H54 (cell line): ENCODE measurements around the gene SLC35B2.

Source experiments
- DNase-seq: peaks from one replicate; pipeline ENCODE4 v3.0.0; 2011; ENCODE audit warnings: low spot score, mixed read lengths; ENCODE audit not compliant: insufficient read length
- FAIRE-seq: peaks from 3 replicates; lab custom pipeline; 2011; peaks lifted over from hg19 to GRCh38; lab: Jason Lieb, UNC
- POLR2A ChIP-seq: IDR thresholded peaks from 2 replicates; pipeline ENCODE4 v1.6.1; 2011; ENCODE audit warnings: low read depth, mild to moderate bottlenecking, low read length

Gene SLC35B2

GRCh38 chr6:44217332-44218143 lies 39.8 kb downstream of the SLC35B2 start:
- FAIRE-seq, result no peak
- peak; percentile 72 for DNase-seq
- TF ChIP-seq POLR2A, result 0 out of 2 replicates have a peak, but pooled peaks have one; percentile 20

- no peak for FAIRE-seq
- TF ChIP-seq POLR2A, result no peak
Measured at GRCh38 chr6:44216677-44217331, 40.5 kb downstream of the SLC35B2 start, which contains the start of gene MYMX. Gene MYMX, plus strand, starts transcription at chr6:44216926. Its CDS starts 546 bp downstream, at chr6:44217472.

GRCh38 chr6:44214307-44214706 lies 43.0 kb downstream of the SLC35B2 start:
- no peak for TF ChIP-seq POLR2A
- FAIRE-seq, result no peak

More at GRCh38 chr6:44216677-44217331, 40.5 kb downstream of the SLC35B2 start, which contains the start of gene MYMX:
- DNase-seq, result no peak

DNA sequence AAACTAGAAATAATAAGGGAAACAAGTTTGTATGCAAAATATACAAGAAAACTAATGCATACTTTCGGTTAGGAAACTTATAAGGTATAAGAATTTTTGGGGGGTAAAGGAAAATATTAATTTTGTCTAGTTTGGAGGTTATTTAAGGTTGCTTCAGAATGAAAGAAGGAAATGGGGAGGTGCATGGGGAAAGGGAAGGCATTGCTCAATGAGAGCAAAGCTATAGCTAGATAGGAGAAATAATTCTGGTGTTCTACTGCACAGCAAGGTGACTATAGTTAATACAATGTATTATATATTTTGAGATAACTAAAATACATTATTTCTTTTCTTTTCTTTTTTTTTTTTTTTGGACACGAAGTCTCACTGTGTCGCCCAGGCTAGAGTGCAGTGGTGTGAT lies 46.0 kb downstream of the SLC35B2 start:
- no peak for TF ChIP-seq POLR2A

More at GRCh38 chr6:44214307-44214706, 43.0 kb downstream of the SLC35B2 start:
- no peak for DNase-seq

GRCh38 chr6:44207966-44208365 lies 49.4 kb downstream of the SLC35B2 start:
- no peak for TF ChIP-seq POLR2A
- FAIRE-seq, result no peak
- no peak for DNase-seq

More for the DNA sequence above, 46.0 kb downstream of the SLC35B2 start:
- DNase-seq, result no peak
- no peak for FAIRE-seq
